ENCODE data around the gene GET4.
"Not testable (repeated sequence)": the region's sequence is repeated elsewhere in the genome, so short reads cannot be mapped to it uniquely, and the experiment has no call there.

GET4 gene

DNA sequence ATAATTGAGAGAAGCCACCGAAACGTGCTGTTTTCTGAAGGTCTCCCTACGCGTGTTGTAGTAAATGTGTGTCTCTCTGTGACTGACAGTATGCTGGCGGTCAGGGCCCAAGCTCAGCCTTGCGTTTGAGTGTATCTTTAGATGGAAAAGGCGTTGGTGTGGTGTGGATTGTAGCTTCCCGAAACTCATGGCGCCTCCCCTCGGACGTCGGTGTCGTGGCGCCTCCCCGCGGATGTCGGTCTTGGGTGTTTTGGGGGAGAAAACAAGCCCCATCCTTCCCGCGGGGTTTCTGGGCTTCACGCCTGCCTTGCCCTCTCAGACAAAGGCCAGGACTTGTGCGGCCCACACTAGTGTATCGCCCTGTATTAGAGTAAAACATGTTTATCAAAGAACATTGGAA lies 31.3 kb upstream of the GET4 start:
- H3K4me1 ChIP-seq (ENCODE audit: control insufficient read depth, insufficient read depth, low read length), result peaks cover 6% of the 10 kb centered on the region
- H3K27ac ChIP-seq (ENCODE audit: insufficient read depth, low read depth, low read length, poor library complexity, severe bottlenecking), result no peak overlapping the region
- WGBS, 2 experiments, result 95 to 96% methylated on average over 22 of the region's 22 CpGs
- H3K36me3 ChIP-seq (ENCODE audit: control insufficient read depth, insufficient read depth, low read length), result peaks cover 8% of the 10 kb centered on the region
- no peaks in the 10 kb centered on the region for H3K9me3 ChIP-seq (ENCODE audit: control insufficient read depth, low read length)
- H3K27me3 ChIP-seq (ENCODE audit: control insufficient read depth, insufficient read depth, low read length, poor library complexity, severe bottlenecking), result no peaks in the 10 kb centered on the region
- H3K4me3 ChIP-seq (ENCODE audit: insufficient read depth, low read depth, low read length), result no peak overlapping the region

DNA sequence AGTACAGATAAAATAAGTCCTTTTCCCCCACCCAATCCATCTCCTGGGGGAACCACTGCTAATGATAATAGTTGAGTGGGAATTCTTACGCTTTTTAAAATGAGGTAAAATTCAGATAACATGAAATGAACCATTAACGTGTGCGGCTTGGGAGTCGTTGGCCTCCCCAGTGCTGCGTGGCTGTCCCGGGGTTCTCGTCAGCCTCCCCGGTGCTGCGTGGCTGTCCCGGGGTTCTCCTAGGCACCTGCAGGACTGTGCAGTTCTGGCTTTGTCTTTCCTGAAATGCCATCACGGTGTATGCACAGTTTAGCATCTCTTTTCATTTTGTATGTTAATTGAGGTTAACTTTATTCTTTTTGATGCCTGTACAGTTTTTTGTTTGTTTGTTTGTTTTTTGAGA lies 30.6 kb upstream of the GET4 start:
- H3K36me3 ChIP-seq (ENCODE audit: control insufficient read depth, insufficient read depth, low read length), result peaks cover 5% of the 10 kb centered on the region
- 96 to 99% methylated on average over 11 of the region's 11 CpGs for WGBS, 2 experiments
- no peak overlapping the region for H3K27ac ChIP-seq (ENCODE audit: insufficient read depth, low read depth, low read length, poor library complexity, severe bottlenecking)
- no peaks in the 10 kb centered on the region for H3K27me3 ChIP-seq (ENCODE audit: control insufficient read depth, insufficient read depth, low read length, poor library complexity, severe bottlenecking)
- H3K4me3 ChIP-seq (ENCODE audit: insufficient read depth, low read depth, low read length), result no peak overlapping the region
- no peaks in the 10 kb centered on the region for H3K9me3 ChIP-seq (ENCODE audit: control insufficient read depth, low read length)
- peaks cover 6% of the 10 kb centered on the region for H3K4me1 ChIP-seq (ENCODE audit: control insufficient read depth, insufficient read depth, low read length)

DNA sequence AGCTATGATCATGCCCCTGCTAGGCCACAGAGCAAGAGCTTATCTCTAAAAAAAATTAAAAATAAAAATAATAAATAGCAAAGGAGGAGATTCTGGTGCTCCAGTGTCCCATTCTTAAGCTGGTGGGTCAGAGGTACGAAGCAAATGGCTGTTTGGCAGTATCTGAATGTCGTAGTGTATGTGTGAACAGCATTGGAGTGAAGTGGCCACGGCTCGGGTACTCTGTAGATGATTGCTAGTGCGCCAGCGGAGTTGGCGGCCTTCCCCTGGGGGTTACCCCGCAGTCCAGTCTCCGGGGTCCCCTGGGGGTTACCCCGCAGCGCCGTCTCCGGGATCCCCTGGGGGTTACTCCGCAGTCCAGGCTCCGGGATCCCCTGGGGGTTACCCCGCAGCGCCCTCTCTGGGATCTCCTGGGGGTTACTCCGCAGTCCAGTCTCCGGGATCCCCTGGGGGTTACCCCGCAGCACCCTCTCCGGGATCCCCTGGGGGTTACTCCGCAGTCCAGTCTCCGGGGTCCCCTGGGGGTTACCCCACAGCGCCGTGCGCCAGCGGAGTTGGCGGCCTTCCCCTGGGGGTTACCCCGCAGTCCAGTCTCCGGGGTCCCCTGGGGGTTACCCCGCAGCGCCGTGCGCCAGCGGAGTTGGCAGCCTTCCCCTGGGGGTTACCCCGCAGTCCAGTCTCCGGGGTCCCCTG lies 29.2 kb upstream of the GET4 start:
- not testable (repeated sequence) for H3K4me1 ChIP-seq (ENCODE audit: control insufficient read depth, insufficient read depth, low read length); H3K27me3 ChIP-seq (ENCODE audit: control insufficient read depth, insufficient read depth, low read length, poor library complexity, severe bottlenecking); H3K9me3 ChIP-seq (ENCODE audit: control insufficient read depth, low read length); H3K36me3 ChIP-seq (ENCODE audit: control insufficient read depth, insufficient read depth, low read length); H3K27ac ChIP-seq (ENCODE audit: insufficient read depth, low read depth, low read length, poor library complexity, severe bottlenecking); H3K4me3 ChIP-seq (ENCODE audit: insufficient read depth, low read depth, low read length)
- 94 to 95% methylated on average over 28 to 30 of the region's 37 CpGs for WGBS, 2 experiments

DNA sequence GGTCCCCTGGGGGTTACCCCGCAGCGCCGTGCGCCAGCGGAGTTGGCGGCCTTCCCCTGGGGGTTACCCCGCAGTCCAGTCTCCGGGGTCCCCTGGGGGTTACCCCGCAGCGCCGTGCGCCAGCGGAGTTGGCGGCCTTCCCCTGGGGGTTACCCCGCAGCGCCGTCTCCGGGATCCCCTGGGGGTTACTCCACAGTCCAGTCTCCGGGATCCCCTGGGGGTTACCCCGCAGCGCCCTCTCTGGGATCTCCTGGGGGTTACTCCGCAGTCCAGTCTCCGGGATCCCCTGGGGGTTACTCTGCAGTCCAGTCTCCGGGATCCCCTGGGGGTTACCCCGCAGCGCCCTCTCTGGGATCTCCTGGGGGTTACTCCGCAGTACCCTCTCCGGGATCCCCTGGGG lies 28.6 kb upstream of the GET4 start:
- H3K36me3 ChIP-seq (ENCODE audit: control insufficient read depth, insufficient read depth, low read length), result peaks cover 12% of the 10 kb centered on the region
- H3K27me3 ChIP-seq (ENCODE audit: control insufficient read depth, insufficient read depth, low read length, poor library complexity, severe bottlenecking); H3K27ac ChIP-seq (ENCODE audit: insufficient read depth, low read depth, low read length, poor library complexity, severe bottlenecking); H3K4me3 ChIP-seq (ENCODE audit: insufficient read depth, low read depth, low read length); H3K9me3 ChIP-seq (ENCODE audit: control insufficient read depth, low read length); H3K4me1 ChIP-seq (ENCODE audit: control insufficient read depth, insufficient read depth, low read length): not testable (repeated sequence)
- whole genome bisulfite sequencing, 2 experiments, result 95% methylated on average over 21 of the region's 28 CpGs

DNA sequence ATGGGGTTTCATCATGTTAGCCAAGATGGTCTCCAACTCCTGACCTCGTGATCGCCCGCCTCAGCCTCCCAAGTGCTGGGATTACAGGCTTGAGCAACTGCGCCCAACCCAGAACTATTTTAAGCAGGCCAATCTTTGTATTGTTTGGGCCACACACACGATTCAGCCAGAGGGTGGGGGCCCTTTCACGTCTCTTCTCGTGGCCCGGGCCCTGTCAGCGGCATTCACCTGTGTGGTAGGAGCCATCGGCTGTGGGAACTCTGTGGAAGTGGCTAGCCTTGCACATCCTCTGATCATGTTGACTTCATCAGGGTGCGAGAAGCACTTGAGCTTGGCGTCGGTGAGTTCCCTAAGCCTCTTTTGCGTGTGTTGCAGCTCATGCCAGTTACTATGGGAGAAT lies 27.2 kb upstream of the GET4 start:
- H3K9me3 ChIP-seq (ENCODE audit: control insufficient read depth, low read length), result no peaks in the 10 kb centered on the region
- H3K27ac ChIP-seq (ENCODE audit: insufficient read depth, low read depth, low read length, poor library complexity, severe bottlenecking), result no peak overlapping the region
- H3K27me3 ChIP-seq (ENCODE audit: control insufficient read depth, insufficient read depth, low read length, poor library complexity, severe bottlenecking), result no peaks in the 10 kb centered on the region
- H3K4me3 ChIP-seq (ENCODE audit: insufficient read depth, low read depth, low read length), result no peak overlapping the region
- 92 to 94% methylated on average over 14 of the region's 14 CpGs for WGBS, 2 experiments
- H3K4me1 ChIP-seq (ENCODE audit: control insufficient read depth, insufficient read depth, low read length), result no peaks in the 10 kb centered on the region
- H3K36me3 ChIP-seq (ENCODE audit: control insufficient read depth, insufficient read depth, low read length), result peaks cover 20% of the 10 kb centered on the region

DNA sequence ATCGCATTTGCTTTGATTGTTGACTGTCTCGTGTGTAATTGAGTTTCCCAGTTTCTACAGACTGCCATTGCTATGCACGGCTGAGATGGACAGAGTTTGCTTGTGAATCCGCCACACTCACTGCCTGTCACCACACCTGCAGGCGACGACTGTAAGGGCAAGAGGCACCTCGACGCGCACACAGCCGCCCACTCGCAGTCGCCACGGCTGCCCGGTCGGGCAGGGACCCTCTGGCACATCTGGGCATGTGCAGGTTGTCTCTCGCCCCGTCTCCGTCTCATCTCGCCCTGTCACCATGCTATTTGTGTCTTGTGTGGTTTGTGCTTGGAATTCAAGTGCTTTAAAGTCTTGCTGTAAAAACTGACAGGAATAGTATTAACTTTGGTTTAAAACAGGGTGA lies 26.6 kb upstream of the GET4 start:
- 97 to 98% methylated on average over 19 of the region's 19 CpGs for WGBS, 2 experiments
- Histone ChIP-seq H3K36me3 (ENCODE audit: control insufficient read depth, insufficient read depth, low read length) (peaks cover 26% of the 10 kb centered on the region), H3K4me3 (ENCODE audit: insufficient read depth, low read depth, low read length) (no peak overlapping the region)

DNA sequence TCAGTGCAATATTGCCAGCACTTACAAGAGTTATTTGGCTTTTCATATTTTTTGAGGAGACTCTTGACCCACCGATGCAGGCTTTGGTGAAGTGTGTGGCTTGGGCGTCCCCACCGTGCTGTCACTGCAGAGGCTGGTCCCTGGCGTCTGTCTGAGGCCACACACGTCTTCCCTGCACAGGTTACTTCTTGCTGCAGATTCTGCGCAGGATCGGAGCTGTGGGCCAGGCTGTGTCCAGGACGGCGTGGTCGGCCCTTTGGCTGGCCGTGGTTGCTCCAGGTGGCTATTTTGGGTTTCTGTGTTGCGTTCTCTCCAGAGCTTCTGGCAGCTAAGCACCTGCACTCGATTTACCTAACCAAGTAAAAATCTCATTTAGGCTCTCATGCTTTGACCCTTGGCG lies 25.1 kb upstream of the GET4 start:
- H3K4me3 ChIP-seq (ENCODE audit: insufficient read depth, low read depth, low read length), result no peak overlapping the region
- no peaks in the 10 kb centered on the region for H3K9me3 ChIP-seq (ENCODE audit: control insufficient read depth, low read length)
- 91% methylated on average over 14 of the region's 14 CpGs for WGBS, 2 experiments
- H3K4me1 ChIP-seq (ENCODE audit: control insufficient read depth, insufficient read depth, low read length), result no peaks in the 10 kb centered on the region
- peaks cover 26% of the 10 kb centered on the region for H3K36me3 ChIP-seq (ENCODE audit: control insufficient read depth, insufficient read depth, low read length)
- H3K27me3 ChIP-seq (ENCODE audit: control insufficient read depth, insufficient read depth, low read length, poor library complexity, severe bottlenecking), result no peaks in the 10 kb centered on the region
- no peak overlapping the region for H3K27ac ChIP-seq (ENCODE audit: insufficient read depth, low read depth, low read length, poor library complexity, severe bottlenecking)

More for the DNA sequence above, 26.6 kb upstream of the GET4 start:
- no peaks in the 10 kb centered on the region for H3K4me1 ChIP-seq (ENCODE audit: control insufficient read depth, insufficient read depth, low read length)
- H3K27ac ChIP-seq (ENCODE audit: insufficient read depth, low read depth, low read length, poor library complexity, severe bottlenecking), result no peak overlapping the region
- no peaks in the 10 kb centered on the region for H3K27me3 ChIP-seq (ENCODE audit: control insufficient read depth, insufficient read depth, low read length, poor library complexity, severe bottlenecking)
- H3K9me3 ChIP-seq (ENCODE audit: control insufficient read depth, low read length), result no peaks in the 10 kb centered on the region

DNA sequence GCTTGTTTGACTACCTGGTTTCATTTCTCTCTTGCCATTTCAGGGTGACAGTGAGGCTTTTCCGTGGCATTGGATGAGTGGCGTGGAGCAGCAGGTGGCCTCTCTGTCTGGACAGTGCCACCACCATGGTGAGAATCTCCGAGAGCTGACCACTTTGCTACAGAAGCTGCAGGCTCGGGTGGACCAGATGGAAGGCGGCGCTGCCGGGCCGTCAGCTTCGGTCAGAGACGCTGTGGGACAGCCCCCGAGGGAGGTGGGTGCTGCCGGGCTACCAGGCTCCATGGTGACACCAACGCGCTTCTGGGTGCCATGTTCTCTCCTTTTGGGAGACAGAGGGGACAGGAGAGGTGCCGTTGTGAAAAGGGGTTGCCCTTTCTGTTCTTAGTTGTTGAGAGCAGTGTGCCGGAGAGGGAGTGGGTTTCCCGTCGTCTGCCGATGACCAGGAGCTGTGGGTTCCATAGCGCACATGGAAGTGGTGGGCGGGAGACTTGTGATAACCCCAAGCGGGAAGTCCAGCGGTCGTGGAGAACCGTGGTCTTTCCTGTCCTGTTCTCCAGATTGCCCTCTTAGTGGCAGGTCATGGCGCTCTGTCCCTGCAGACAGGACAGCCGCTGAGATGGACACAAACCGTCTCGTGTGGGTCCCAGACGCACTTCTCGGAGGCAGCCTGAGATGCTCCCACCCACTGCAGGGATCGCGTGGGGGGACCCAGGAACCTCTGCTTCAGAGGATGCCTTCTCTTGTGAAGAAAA lies 22.8 kb upstream of the GET4 start:
- 91 to 92% methylated on average over 33 of the region's 33 CpGs for WGBS, 2 experiments
- Histone ChIP-seq H3K27me3 (ENCODE audit: control insufficient read depth, insufficient read depth, low read length, poor library complexity, severe bottlenecking) (no peaks in the 10 kb centered on the region), H3K36me3 (ENCODE audit: control insufficient read depth, insufficient read depth, low read length) (peaks cover 32% of the 10 kb centered on the region)

DNA sequence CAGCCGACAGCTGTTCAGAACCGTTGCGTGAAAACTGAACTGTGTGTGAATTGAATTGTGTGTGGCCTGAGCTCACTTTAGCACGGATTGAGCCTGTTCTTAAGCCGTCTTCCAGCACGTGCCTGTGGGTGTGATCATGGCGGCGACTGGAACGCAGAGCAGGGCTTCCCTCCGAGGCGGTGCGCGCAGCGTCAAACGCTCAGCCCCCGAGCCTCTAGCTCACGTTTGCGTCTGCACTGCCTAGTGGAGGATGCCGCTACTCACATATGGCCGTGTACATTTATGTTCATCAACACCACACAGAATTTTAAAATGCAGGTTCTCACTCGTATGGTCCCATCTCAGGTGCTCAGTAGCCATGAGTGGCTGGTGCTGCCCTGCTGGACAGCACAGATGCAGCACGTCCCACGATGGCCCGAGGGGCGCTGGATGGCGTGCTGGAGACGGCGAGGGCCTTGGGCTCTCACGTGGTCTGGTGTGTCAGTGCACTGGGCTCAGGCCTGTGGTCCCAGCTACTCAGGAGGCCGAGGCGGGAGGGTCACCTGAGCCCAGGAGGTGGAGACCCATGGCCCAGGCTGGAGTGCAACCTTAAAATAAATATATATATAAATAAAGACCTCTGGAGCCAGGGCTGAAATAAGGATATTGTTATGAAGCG lies 22.1 kb upstream of the GET4 start:
- Histone ChIP-seq H3K4me1 (ENCODE audit: control insufficient read depth, insufficient read depth, low read length) (no peaks in the 10 kb centered on the region), H3K27me3 (ENCODE audit: control insufficient read depth, insufficient read depth, low read length, poor library complexity, severe bottlenecking) (no peaks in the 10 kb centered on the region), H3K27ac (ENCODE audit: insufficient read depth, low read depth, low read length, poor library complexity, severe bottlenecking) (no peak overlapping the region), H3K4me3 (ENCODE audit: insufficient read depth, low read depth, low read length) (no peak overlapping the region), H3K36me3 (ENCODE audit: control insufficient read depth, insufficient read depth, low read length) (peaks cover 34% of the 10 kb centered on the region), H3K9me3 (ENCODE audit: control insufficient read depth, low read length) (no peaks in the 10 kb centered on the region)
- WGBS, 2 experiments, result 93 to 96% methylated on average over 32 of the region's 32 CpGs

More for the DNA sequence above, 22.8 kb upstream of the GET4 start:
- H3K4me1 ChIP-seq (ENCODE audit: control insufficient read depth, insufficient read depth, low read length), result no peaks in the 10 kb centered on the region
- H3K9me3 ChIP-seq (ENCODE audit: control insufficient read depth, low read length), result no peaks in the 10 kb centered on the region
- H3K4me3 ChIP-seq (ENCODE audit: insufficient read depth, low read depth, low read length), result no peak overlapping the region
- H3K27ac ChIP-seq (ENCODE audit: insufficient read depth, low read depth, low read length, poor library complexity, severe bottlenecking), result no peak overlapping the region

DNA sequence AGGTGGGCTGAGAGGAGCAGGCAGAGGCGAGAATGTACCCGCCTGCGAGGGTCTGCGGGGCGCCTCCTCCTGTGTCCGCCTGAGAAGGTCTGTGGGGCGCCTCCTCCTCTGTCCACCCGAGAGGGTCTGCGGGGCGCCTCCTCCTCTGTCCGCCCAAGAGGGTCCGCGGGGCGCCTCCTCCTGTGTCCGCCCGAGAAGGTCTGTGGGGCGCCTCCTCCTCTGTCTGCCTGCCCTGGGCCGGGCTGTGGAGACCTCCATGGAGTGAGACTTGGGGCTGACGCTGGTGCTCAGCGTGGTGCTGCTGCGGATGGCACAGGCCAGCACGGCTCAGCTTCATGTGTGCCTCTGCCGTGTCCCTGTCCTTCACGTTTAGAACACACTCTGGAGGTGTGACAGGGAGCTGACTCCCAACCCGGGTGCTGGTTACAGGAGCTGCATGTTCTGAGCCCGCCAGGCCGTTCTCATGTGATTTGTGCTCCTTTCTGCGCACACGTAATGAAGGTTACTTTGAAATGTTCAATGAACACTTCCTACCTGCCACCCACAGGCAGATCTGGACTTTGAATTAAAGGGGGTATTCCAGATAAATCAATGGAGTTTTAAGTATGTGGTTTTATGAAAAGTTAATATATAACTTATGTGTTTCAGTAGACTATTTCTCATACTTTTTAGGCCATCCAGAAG lies 20.5 kb upstream of the GET4 start:
- Histone ChIP-seq H3K4me3 (ENCODE audit: insufficient read depth, low read depth, low read length) (no peak overlapping the region), H3K4me1 (ENCODE audit: control insufficient read depth, insufficient read depth, low read length) (no peaks in the 10 kb centered on the region), H3K36me3 (ENCODE audit: control insufficient read depth, insufficient read depth, low read length) (peaks cover 48% of the 10 kb centered on the region), H3K27me3 (ENCODE audit: control insufficient read depth, insufficient read depth, low read length, poor library complexity, severe bottlenecking) (no peaks in the 10 kb centered on the region), H3K27ac (ENCODE audit: insufficient read depth, low read depth, low read length, poor library complexity, severe bottlenecking) (no peak overlapping the region), H3K9me3 (ENCODE audit: control insufficient read depth, low read length) (no peaks in the 10 kb centered on the region)
- 94 to 96% methylated on average over 29 of the region's 29 CpGs for WGBS, 2 experiments
